ENCODE data around the gene SCN2B.

- TF ChIP-seq CTCF (IDR thresholded peaks at IDR 0.05) (no peak), EP300 (IDR thresholded peaks at IDR 0.05; ENCODE audit: low read depth) (no peak), POLR2AphosphoS5 (IDR thresholded peaks at IDR 0.05) (no peak), POLR2A (IDR thresholded peaks at IDR 0.05) (no peak)
Measured at GRCh38 chr11:118112711-118113430, 63.6 kb downstream of the SCN2B start.

All from transverse colon (tissue), 4 donors.